AG09309 (cell line): Measurements from ENCODE around the gene FTSJ3.

Experiments
- DNase-seq: peaks from one replicate; pipeline ENCODE4 v3.0.0-alpha.2; 2010; ENCODE audit warnings: low read depth
- H3K4me3 ChIP-seq: 2 replicates; pipeline ENCODE4 v1.5.1; 2011; ENCODE audit warnings: mild to moderate bottlenecking, low read depth, low read length, moderate library complexity; ENCODE audit not compliant: control insufficient read depth
- TF ChIP-seq, protein P1 (sequence below): IDR thresholded peaks from 2 replicates; pipeline ENCODE4 v1.5.1; 2011; ENCODE audit warnings: mild to moderate bottlenecking, low read depth, low read length, inconsistent platforms; ENCODE audit not compliant: insufficient read depth, control insufficient read depth; ENCODE audit errors: missing control alignments

Gene FTSJ3

DNA sequence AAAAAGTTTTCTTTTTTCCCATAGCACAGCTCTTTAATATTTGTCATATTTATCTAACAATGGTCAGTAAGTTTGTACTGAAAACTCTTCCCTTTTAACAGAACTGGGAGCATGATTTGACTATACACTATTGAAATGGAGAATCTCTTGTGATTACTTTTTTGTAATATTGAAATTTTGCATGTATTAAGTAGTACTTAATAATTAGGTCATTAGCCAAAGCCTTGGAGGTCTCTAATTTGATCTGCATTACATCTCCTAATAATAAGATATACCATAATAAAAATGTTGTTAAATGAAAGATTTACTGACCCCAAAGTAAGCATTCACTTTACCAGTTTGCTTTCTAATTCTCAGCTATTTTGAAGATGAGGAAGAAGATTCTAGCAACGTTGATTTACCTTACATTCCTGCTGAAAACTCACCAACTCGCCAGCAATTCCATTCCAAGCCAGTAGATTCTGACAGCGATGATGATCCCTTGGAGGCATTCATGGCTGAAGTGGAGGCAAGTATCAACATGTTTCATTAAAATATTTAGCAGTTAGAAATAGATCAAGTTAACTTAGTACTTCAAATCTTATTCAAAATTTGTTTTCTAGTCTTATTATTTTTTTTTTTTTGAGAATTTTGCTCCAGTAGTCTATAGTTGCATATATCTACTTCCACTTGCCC, 35.3 kb downstream of the FTSJ3 start:
- no peak for DNase-seq
- no peak overlapping the region for H3K4me3 ChIP-seq
- TF ChIP-seq, protein P1, sequence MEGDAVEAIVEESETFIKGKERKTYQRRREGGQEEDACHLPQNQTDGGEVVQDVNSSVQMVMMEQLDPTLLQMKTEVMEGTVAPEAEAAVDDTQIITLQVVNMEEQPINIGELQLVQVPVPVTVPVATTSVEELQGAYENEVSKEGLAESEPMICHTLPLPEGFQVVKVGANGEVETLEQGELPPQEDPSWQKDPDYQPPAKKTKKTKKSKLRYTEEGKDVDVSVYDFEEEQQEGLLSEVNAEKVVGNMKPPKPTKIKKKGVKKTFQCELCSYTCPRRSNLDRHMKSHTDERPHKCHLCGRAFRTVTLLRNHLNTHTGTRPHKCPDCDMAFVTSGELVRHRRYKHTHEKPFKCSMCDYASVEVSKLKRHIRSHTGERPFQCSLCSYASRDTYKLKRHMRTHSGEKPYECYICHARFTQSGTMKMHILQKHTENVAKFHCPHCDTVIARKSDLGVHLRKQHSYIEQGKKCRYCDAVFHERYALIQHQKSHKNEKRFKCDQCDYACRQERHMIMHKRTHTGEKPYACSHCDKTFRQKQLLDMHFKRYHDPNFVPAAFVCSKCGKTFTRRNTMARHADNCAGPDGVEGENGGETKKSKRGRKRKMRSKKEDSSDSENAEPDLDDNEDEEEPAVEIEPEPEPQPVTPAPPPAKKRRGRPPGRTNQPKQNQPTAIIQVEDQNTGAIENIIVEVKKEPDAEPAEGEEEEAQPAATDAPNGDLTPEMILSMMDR: no peak

DNA sequence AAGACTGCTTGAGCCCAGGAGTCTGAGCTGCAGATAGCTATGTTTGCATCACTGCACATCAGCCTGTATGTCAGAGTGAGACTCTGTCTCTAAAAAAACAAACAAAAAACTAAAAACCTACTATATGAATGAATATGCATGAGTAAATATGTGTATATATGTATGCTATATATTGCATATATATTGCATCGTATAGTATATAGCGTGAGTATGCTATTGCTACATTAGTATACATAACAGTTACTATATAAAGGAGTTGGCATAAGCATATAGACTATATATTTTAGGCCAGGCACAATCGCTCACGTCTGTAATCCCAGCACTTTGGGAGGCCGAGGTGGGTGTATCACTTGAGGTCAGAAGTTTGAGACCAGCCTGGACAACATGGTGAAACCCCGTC, 37.4 kb downstream of the FTSJ3 start:
- TF ChIP-seq, protein P1: no peak
- H3K4me3 ChIP-seq: no peak overlapping the region
- DNase-seq: no peak

DNA sequence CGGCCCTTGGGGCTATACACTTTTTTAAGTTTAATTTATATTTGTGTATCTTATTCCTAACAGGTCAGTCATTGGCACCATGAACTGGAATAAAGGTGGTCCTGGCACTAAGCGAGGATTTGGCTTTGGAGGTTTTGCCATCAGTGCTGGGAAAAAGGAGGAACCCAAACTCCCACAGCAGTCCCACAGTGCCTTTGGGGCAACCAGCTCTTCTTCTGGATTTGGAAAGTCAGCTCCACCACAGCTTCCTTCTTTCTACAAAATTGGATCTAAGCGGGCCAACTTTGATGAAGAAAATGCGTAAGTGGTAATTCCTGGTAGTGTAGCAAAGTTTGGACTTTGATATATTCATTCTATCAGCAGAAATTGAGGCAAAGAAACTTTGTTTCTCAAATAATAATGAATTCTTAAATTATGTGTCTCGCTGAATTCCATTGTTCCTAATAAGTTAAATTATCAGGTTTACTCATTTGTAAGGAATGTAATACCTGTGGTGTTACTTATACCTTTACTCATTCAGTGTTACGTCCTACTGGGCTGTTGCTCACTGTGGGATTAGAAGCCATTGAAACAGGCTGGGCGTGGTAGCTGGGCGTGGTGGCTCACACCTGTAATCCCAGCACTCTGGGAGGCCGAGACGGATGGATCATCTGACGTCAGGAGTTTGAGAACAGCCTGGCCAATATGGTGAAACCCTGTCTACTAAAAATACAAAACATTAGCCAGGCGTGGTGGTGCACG, 40.3 kb downstream of the FTSJ3 start:
- H3K4me3 ChIP-seq: no peak overlapping the region
- DNase-seq: no peak
- TF ChIP-seq, protein P1: no peak

DNA sequence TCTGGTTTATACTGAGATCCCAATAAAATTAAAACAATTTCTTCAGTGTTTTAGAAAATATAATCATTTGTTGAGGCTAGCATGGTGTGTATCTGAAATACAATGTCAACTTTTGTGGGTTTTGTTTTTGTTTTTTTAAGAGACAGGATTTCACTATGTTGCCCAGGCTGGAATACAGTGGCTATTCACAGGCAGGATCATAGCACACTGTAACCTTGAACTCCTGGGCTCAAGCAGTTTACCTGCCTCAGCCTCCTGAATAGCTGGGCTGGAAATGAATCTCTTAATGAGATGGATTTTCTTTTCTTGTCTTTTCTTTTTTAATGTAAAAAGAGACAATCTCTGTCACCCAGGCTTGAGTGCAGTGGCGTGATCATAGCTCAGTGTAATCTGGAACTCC, 41.3 kb downstream of the FTSJ3 start:
- DNase-seq: no peak
- TF ChIP-seq, protein P1: no peak
- no peak overlapping the region for H3K4me3 ChIP-seq

DNA sequence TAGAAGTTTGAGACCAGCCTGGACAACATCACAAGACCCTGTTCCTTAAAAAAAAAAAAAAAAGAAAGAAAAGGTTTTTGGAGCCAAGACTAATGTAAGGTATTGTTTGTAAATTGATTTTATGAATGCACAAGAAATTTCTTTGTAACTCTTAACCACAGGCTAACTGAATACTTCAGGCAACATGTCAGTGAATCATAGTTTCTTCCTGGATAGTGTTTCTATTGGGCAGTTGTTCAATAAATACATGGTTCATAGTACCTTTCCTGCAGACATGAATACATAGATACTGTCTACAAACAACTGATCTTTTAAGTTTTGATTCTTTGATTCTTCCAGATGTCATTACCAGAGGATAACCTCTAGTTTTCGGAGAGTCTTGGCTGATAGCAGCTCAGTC, 41.9 kb downstream of the FTSJ3 start:
- no peak for DNase-seq
- TF ChIP-seq, protein P1: no peak
- no peak overlapping the region for H3K4me3 ChIP-seq

DNA sequence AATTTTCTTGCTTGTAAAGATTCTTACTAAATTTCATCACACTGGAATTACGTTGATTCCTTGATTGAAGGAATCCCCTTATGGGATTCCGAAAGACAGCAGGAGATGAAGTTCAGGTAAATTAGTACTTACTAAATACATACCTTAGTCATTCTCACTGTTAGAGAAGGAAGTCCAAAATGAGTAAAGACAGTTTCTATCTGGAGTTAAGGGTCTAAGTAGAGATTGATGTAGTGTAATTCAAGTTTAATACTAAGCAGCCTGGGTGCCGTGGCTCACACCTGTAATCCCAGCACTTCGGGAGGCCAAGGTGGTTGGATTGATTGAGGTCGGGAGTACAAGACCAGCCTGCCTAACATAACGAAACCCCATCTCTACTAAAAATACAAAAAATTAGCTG, 43.9 kb downstream of the FTSJ3 start:
- no peak for DNase-seq
- TF ChIP-seq, protein P1: no peak
- no peak overlapping the region for H3K4me3 ChIP-seq

DNA sequence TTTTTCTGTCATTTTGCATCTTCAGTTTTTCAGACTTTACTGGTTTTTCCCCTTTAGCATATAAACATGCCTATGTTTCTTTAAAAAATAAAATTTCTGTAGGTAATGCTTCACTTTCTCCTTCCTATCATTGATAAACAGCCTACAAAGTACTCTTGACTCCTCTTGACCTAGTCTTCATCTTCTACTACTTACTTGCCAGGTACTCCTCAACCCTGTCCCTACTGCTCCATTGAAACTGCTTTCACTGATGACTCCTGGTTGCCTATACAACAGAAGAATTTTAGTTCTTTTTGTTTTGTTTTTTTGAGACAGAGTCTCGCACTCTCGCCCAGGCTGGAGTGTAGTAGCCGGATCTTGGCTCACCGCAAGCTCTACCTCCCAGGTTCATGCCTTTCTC, 46.5 kb downstream of the FTSJ3 start:
- no peak overlapping the region for H3K4me3 ChIP-seq
- DNase-seq: no peak
- TF ChIP-seq, protein P1: no peak
